Activated CD4-positive, alpha-beta T cell treated with anti-CD3 and anti-CD28 coated beads, Interleukin-2, amount 50 U/mL, for 24 hours (primary cell): ENCODE results near the gene TMC1.
"Not testable (repeated sequence)": the region's sequence is repeated elsewhere in the genome, so short reads cannot be mapped to it uniquely, and the experiment has no call there.

ENCODE experiments used
- DNase-seq, 2 donors: peaks; one replicate each; pipeline ENCODE4 v3.0.0-alpha.2; 2020; ENCODE audit warnings: low read depth in 1 of 2, low spot score in 1 of 2

TMC1 gene

DNA sequence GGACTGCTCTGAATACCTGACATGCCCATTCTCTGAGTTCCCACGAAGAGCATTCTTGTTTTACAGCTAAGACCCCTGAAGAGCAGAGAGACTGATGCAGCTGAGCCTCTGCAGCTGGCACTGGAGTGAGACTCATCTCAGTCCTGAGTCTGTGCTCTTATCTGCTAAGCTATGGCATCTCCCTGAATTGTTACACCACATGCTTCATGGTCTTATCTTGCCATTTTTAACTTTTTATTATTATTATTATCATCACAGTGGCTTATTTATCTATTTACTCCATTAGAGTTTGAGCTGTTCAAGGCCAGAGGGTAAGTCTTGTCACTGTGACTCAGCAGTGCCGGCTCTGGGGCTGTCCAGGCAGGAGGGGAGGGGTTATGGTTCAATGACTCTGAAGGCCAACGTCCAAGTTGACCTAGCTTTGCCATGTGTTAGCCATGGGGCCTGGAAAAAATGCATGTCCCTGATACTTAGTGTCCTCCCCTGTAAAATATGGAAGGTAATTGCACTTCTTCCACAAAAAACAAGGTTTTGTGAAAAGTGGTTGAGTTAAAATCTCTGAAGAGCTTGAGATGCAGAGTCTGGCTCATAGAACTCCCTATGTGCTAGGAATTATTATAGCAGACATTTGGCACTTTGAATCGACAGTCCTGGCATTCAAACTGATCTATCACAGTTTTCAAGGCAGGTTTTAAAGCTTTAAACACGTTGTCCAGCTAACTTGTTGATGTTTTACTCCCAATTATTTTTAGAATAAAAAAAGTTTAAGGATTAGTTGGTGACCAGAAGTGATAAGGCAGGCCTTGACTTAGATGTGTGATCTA, 336.9 kb downstream of the TMC1 start:
- no peak for DNase-seq

DNA sequence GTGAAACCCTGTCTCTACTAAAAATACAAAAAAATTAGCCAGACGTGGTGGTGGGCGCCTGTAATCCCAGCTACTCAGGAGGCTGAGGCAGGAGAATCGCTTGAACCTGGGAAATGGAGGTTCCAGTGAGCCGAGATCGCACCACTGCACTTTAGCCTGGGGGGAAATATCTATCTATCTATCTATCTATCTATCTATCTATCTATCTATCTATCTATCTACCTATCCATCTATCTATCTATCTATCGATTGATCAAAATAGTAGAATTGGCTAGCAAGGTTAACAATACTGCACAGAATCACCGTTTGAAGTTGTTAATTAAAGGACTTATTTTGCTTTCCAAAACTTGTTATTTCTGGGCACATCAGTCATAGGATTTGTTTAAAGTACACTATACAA, 341.4 kb downstream of the TMC1 start:
- not testable (repeated sequence) for DNase-seq

DNA sequence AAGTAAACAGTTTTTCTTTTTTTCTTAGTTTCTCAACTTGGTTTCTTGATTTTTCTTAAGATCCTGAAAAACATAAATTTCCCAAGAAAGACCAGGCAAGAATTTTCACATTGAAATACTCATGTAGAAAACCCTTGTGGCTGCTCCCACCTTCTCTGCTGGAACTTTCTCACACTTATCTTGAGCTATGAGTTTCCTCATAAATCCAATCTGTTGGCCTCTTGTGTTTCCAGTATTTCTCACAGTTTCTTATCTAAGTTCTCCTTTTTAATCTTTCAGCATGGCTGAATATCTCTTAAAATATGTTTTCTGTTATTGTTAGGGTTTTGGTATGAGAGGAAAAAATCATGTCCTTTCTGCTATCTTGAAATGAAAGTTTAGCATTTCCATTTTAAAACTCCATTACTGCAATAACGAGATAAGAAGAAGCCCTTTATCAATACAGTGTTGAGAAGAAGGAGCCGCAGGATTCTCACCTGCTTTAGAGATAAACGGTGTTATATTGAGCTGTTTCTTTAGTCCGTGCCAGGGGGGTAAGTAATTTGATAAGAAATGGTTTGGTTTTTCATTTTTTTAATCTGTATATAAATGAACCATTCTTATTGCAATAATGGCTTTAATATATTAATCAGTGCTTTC, 342.2 kb downstream of the TMC1 start:
- no peak for DNase-seq

DNA sequence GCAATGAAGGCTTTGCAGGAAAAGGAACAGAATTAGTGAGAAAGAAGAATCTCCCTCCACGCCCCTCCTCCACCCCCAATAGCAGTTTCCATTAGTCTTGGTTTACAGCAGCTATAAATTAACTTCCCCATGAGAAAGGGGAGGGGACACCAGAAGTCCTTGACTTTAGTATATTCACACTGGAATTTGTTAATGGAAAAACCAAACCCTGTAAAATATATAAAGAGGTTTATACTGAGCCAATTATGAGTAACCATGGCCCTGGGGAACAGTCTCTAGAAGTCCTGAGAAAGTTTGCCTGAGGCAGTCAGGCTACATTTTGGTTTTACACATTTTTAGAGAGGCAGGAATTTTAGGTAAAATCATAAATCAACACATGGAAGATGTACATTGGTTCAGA, 342.9 kb downstream of the TMC1 start:
- DNase-seq = no peak

DNA sequence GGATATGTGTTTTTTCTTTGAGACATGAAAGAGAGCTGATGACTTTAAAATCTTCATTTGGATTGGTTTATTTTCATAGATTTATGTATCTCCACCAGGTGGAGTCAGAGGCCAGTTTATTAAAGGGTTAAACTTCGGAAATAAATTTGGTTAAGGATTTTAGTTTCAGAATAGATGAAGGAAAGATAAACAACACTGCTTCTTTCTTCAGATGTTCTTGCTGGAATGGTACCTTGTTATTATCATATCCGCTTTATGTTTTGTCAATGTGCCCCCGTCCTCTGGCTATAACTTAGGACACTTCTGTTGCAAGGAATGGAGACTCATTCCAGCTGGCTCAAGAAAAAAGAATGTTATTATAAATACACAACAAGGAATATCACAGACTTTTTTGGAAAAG, 350.3 kb downstream of the TMC1 start:
- no peak for DNase-seq

DNA sequence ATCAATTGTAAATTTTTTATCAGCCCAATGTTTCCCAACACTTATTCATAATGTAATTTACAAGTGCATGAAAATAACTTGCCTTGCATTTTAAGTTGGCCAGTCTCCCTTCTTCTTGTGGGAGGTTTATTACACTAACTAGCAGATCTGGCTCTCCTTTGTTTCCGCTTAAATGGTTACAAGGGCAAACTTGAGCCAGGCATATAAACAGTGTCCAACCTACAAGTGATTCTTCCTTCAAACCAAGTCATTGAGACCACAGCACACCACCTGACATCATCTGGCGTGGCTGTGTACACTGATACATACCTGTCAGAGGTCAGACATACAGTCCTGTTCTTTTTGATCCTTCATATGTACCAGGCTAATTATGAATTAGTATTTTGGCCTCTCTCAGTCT, 351.3 kb downstream of the TMC1 start:
- DNase-seq = no peak

DNA sequence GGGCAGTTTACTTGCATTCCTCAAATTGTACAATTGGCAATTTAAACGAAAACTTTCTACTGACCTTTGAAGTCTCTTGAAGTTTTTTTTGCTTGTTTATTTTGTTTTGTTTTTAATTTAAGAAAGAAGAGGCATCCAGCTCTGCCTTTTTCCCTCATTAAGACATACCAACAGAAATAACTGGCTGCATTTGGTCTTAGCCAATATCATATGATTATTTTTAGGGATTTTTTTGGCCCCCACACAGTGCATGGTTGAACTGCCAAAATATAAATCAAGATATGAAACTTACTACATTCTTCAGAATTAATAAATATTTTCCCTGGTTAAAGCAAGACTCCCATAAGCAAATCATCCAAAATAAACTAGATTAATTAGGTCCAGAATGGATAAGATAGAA, 352.0 kb downstream of the TMC1 start:
- no peak for DNase-seq

DNA sequence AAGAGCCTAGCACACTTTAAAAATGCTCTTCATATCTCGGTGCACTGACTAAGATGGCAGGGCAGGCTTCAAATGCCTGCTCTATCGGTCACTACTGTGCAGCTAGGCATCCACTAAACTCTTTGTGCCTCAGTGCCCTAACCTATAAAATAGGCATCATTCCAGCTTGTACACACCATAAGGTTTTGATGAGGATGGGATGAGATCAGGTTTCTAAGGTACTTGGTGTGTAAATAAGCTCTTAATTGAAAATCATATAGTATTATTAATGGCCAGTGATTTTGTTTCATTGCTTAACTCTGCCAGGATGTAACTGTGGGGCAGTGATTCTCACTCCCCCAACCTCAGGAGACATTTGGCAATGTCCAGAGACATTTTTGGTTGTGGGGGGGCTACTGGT, 352.9 kb downstream of the TMC1 start:
- no peak for DNase-seq

DNA sequence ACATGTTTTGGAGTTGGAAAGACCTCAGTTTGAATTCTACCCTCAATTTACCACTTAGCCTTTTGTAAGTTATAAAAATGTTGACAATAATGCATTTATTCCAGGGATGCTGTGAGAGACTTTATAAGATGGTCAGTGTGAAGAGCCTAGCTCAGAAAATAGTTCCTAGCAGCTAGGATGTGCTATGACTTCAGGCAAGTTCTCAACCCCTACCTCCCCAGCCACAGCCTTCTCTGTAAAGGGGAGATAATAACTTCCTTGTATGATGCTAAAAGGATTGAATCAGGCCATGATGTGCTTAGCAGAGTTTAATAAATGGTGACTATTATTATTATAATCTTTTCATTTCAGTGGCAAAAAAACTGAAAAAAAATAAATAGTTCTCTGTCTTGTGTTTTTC, 353.8 kb downstream of the TMC1 start:
- no peak for DNase-seq

DNA sequence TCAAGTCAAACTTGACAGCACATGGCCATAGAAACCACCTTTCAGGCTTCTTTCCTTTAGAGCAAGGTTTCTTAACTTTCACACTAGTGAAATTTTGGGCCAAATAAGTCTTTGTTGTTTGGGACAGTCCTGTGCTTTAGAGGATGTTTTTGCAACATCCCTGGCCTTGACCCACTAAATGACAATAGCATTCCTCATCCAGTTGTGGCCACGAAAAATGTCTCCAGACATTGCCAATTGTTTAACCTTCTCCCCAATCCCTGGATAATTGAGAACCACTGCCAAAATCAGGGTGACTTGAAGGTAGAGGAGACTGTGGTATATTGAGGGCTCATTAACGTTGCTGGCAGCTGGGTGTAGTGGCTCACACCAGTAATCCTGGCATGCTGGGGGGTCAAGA, 359.4 kb downstream of the TMC1 start:
- DNase-seq = no peak

DNA sequence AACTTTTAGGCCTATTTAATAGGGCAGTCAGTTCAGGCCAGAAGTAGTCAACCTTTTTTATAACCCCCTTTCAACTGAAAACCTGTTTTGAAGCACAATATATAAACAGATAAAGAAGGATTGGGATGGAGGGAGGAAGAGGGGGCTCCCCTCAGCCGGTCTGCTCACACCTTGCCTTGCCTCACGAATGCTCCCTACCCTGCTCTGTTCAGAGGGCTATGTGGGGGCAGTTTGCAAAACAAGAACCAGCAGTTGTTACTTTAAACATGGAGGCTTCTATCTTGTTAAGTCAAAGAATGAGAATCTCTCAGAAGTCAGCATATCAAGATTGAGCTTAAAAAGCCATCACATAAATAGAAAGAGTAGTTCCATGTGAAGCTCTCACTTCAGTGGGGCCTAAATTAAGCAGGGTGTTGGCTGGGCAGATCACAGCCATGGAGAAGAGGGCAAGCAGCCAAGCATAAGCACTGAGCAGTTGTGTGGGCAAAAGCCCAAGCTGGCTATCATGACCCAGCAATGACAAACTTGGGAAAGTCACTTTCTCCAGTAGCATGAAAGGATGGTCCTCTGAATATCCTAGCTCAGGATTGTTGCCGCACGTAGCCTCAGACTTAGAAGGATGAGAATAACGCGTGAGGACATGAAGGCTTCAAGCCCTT, 360.8 kb downstream of the TMC1 start:
- DNase-seq = no peak

DNA sequence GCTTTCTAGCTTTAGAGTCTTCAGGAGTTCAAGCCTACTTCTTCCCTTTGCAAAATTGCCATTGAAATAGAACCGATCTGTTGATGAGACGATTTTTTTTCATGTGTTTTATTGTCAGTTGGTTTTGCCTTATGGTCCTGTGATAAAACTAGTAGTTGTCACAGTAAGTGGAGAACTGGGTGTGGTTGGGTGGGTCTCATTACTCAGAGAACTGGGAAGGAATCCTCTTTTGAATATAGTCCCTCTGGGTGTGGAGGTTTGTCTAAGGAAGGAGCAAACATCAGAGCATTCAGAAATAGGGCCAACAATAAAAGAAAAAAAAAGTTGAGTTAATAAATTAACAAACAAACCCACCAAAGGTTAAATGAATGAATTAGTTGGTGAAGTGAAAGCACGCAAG, 362.5 kb downstream of the TMC1 start:
- DNase-seq = no peak

DNA sequence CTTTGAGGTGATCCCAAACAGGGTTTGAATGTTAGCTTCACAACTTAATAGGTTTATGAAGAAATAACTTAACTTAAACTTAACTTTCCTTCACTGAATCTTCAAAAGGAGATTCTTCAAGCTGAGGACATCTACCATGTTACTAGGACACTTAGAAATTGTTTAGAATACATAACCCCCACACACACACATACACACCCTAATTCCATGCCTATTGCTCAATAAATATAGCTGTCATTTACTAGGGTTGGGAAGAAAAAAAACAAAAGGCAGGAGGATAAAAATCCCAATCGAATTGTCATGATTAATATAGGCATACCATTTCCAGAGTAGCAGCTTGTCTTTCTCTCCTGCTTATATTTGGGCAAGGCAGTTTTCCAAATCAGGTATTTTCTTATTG, 363.1 kb downstream of the TMC1 start:
- no peak for DNase-seq
